ENCODE results near the gene CD55. TPM values are rescaled to one million over a fixed set of nuclear protein-coding genes. Genes with fewer than 3 reads are reported as not detected.

The CD55 gene
- total and polyA plus RNA-seq, 4 donors = 160 to 293 (median 255) TPM

- Histone ChIP-seq H3K4me1 (ENCODE audit: control insufficient read depth in 5 of 5, insufficient read depth in 5 of 5, low read length in 5 of 5) (peaks cover 0 to 3% (median 0%) of the 10 kb centered on the region in 5 donors), H3K27me3 (ENCODE audit: control insufficient read depth in 3 of 3, insufficient read depth in 3 of 3, low read length in 2 of 3) (no peaks in the 10 kb centered on the region), H3K9ac (ENCODE audit: insufficient read depth in 1 of 2, low read length in 2 of 2) (no peak overlapping the region), H3K27ac (ENCODE audit: low read depth in 1 of 2, low read length in 1 of 2) (no peak overlapping the region), H3K9me3 (ENCODE audit: control insufficient read depth in 4 of 4, insufficient read depth in 3 of 4, low read length in 3 of 4) (no peaks in the 10 kb centered on the region), H3K4me3 (no peak overlapping the region), H3K36me3 (ENCODE audit: control insufficient read depth in 4 of 4, insufficient read depth in 4 of 4, low read length in 4 of 4) (no peaks in the 10 kb centered on the region)
- ATAC-seq (ENCODE audit: insufficient read depth, low FRiP score) (no peak), DNase-seq (no peak)
- 89 to 90% methylated on average over 1 of the region's 1 CpG for WGBS, 2 donors
- TF ChIP-seq, protein P1, sequence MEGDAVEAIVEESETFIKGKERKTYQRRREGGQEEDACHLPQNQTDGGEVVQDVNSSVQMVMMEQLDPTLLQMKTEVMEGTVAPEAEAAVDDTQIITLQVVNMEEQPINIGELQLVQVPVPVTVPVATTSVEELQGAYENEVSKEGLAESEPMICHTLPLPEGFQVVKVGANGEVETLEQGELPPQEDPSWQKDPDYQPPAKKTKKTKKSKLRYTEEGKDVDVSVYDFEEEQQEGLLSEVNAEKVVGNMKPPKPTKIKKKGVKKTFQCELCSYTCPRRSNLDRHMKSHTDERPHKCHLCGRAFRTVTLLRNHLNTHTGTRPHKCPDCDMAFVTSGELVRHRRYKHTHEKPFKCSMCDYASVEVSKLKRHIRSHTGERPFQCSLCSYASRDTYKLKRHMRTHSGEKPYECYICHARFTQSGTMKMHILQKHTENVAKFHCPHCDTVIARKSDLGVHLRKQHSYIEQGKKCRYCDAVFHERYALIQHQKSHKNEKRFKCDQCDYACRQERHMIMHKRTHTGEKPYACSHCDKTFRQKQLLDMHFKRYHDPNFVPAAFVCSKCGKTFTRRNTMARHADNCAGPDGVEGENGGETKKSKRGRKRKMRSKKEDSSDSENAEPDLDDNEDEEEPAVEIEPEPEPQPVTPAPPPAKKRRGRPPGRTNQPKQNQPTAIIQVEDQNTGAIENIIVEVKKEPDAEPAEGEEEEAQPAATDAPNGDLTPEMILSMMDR (IDR thresholded peaks at IDR 0.05; ENCODE audit: control extremely low read depth, extremely low read depth) = no peak
These were observed 15.5 kb upstream of the CD55 start for GRCh38 chr1:207306023-207306422.

DNA sequence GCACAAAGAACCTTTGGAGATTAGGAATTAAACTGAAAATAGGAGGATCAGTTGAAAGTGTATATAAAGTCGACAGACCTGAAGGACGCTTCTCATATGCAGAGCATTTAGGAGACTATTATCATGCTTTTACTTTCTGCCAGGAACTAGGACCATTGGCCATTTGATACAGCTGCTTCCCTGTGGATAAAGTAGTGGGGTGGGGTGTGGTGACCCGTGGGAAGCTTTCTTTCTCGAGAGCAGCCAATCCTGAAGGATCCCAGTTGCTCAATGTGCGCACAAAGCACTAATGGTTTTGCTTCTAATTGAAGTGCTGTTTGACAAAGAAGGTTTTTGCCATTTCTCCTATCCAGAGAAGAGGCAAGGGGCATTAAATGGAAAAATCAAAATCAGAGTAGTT lies 14.9 kb upstream of the CD55 start:
- H3K9ac ChIP-seq (ENCODE audit: insufficient read depth in 1 of 2, low read length in 2 of 2) = no peak overlapping the region
- H3K9me3 ChIP-seq (ENCODE audit: control insufficient read depth in 4 of 4, insufficient read depth in 3 of 4, low read length in 3 of 4) = no peaks in the 10 kb centered on the region
- ATAC-seq (ENCODE audit: insufficient read depth, low FRiP score) (no peak), DNase-seq (no peak)
- TF ChIP-seq, protein P1 (IDR thresholded peaks at IDR 0.05; ENCODE audit: control extremely low read depth, extremely low read depth) = no peak
- no peak overlapping the region for H3K4me3 ChIP-seq
- WGBS, 2 donors = 69 to 86% methylated on average over 5 of the region's 5 CpGs
- H3K27ac ChIP-seq (ENCODE audit: low read depth in 1 of 2, low read length in 1 of 2) = no peak overlapping the region
- H3K36me3 ChIP-seq (ENCODE audit: control insufficient read depth in 4 of 4, insufficient read depth in 4 of 4, low read length in 4 of 4) = no peaks in the 10 kb centered on the region
- peaks cover 0 to 3% (median 0%) of the 10 kb centered on the region in 5 donors for H3K4me1 ChIP-seq (ENCODE audit: control insufficient read depth in 5 of 5, insufficient read depth in 5 of 5, low read length in 5 of 5)
- H3K27me3 ChIP-seq (ENCODE audit: control insufficient read depth in 3 of 3, insufficient read depth in 3 of 3, low read length in 2 of 3) = no peaks in the 10 kb centered on the region

DNA sequence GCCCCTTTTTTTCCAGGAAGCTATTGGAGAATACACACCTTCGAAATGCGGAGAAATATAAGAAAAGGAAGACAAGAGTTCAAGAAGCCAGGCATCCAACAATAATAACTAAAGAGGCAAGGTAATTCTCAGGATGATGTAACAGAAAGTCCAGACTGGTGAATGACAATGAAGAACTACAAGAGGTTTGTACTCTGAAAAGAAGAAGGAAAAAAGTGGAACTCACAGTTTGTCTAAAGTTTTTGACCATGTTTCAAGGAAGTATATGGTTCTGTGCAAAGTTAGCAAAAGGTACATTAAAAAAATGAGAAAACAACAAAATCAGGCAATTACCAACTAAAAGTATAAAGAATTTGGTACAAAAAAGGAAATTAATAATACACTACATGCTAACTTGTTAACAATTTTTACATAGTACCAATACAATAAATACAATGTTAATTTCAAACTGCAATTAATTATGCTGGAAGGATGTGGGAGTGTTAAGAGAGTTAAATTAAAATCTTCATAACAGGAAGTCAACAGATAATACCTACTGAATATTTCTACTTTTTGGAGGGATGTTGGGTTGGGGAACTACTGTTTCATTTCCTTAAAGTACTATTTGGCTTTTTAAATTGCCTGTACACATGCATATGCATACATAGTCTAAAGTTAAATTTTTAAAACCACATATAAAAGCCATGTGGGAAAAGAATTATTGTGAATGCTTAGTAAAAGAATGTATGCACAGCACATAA lies 12.9 kb upstream of the CD55 start:
- TF ChIP-seq, protein P1 (IDR thresholded peaks at IDR 0.05; ENCODE audit: control extremely low read depth, extremely low read depth) = no peak
- ATAC-seq (ENCODE audit: insufficient read depth, low FRiP score) (no peak), DNase-seq (no peak)
- 93 to 96% methylated on average over 2 of the region's 2 CpGs for WGBS, 2 donors
- no peak overlapping the region for H3K9ac ChIP-seq (ENCODE audit: insufficient read depth in 1 of 2, low read length in 2 of 2)
- peaks cover 0 to 4% (median 0%) of the 10 kb centered on the region in 5 donors for H3K4me1 ChIP-seq (ENCODE audit: control insufficient read depth in 5 of 5, insufficient read depth in 5 of 5, low read length in 5 of 5)
- no peak overlapping the region for H3K4me3 ChIP-seq
- H3K27me3 ChIP-seq (ENCODE audit: control insufficient read depth in 3 of 3, insufficient read depth in 3 of 3, low read length in 2 of 3) = no peaks in the 10 kb centered on the region
- H3K9me3 ChIP-seq (ENCODE audit: control insufficient read depth in 4 of 4, insufficient read depth in 3 of 4, low read length in 3 of 4) = no peaks in the 10 kb centered on the region
- H3K27ac ChIP-seq (ENCODE audit: low read depth in 1 of 2, low read length in 1 of 2) = no peak overlapping the region
- H3K36me3 ChIP-seq (ENCODE audit: control insufficient read depth in 4 of 4, insufficient read depth in 4 of 4, low read length in 4 of 4) = no peaks in the 10 kb centered on the region
